GM10266 (cell line): ENCODE data around the gene PTPRD.

ENCODE experiments used
- DNase-seq: peaks from one replicate; pipeline ENCODE4 v3.0.0; 2012; ENCODE audit errors: extremely low spot score
- TF ChIP-seq, protein P1 (sequence below): IDR thresholded peaks from 2 replicates; pipeline ENCODE4 v1.5.1; 2012; ENCODE audit warnings: mild to moderate bottlenecking, low read depth; ENCODE audit not compliant: control insufficient read depth, insufficient read depth; ENCODE audit errors: missing control alignments

The PTPRD gene

DNA sequence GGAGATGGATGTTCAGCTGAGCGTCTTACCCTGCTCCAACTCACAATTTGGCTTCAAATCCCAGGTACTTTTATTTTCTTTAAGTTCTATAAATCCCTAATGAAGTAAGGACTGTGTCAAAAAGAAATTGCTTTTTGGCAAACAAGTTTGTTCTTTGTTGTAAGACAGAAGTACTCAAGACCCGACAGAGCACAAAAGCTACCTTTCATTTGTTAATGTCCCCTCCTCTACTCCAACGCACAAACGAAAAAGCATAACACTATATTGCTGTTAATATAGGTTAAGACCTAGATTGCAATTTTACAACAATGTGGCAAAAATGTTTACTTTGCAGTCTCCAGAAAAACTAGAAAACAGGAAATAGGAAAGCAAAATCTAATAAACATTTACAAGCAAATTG is 2217.8 kb downstream of the PTPRD start:
- DNase-seq, result no peak
- TF ChIP-seq, protein P1, sequence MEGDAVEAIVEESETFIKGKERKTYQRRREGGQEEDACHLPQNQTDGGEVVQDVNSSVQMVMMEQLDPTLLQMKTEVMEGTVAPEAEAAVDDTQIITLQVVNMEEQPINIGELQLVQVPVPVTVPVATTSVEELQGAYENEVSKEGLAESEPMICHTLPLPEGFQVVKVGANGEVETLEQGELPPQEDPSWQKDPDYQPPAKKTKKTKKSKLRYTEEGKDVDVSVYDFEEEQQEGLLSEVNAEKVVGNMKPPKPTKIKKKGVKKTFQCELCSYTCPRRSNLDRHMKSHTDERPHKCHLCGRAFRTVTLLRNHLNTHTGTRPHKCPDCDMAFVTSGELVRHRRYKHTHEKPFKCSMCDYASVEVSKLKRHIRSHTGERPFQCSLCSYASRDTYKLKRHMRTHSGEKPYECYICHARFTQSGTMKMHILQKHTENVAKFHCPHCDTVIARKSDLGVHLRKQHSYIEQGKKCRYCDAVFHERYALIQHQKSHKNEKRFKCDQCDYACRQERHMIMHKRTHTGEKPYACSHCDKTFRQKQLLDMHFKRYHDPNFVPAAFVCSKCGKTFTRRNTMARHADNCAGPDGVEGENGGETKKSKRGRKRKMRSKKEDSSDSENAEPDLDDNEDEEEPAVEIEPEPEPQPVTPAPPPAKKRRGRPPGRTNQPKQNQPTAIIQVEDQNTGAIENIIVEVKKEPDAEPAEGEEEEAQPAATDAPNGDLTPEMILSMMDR, result no peak

DNA sequence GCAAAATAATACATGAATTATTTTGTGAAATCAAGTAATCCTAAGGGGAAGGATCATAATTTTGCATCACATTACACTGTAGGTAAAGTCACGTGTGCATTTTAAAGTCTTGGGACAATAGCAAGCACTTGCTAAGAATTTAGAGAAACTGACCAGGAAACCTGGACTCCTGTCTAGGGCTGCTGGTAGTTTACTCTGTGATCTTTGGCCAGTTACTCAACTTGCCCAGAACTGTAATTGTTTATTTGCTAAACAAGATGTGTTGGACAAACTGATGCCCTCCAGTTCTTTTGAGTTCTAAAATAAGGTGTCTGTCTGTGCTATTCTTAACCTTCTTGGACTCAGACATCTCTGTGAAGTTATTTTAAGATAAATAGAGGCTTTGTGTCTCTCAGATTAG is 2218.5 kb downstream of the PTPRD start:
- TF ChIP-seq, protein P1, result no peak
- no peak for DNase-seq

DNA sequence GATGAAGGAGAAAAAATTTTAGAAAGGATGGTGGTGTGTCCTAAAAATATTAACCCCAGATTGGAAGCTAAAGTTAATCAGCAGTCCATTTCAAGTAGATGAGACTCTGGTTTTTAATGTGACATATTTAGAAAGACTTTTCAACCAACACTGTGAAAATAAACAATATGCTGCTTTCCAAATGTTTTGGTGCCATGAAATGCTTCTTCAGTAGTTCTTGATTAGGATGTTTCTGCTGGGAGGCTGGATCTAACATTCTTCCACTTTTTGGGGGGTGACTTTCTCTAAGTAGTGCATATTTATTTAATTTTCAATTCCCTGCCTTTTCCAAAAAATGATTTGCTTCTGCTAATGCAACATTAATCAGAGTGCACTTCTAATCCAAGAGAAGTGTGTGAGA is 2219.9 kb downstream of the PTPRD start:
- no peak for DNase-seq
- TF ChIP-seq, protein P1, result no peak

DNA sequence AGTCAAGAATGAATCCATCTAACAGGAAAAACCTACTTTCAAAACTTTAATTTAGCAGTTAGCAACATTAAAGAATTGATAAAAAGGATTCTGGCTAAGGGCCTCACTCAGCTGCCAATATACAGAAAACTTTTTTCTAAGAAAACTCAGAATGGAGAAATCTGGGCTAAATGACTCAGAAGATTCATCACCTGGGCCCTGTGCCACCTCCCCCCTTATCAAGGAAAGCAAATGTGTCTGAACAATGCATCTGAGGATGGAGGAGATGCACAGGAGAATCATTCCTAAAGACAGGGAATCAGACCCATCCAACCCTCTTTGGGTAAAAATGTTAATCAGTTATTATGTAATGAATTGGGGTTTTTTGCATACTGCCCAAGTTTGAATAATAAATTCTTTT is 2221.2 kb downstream of the PTPRD start:
- no peak for DNase-seq
- TF ChIP-seq, protein P1, result no peak

DNA sequence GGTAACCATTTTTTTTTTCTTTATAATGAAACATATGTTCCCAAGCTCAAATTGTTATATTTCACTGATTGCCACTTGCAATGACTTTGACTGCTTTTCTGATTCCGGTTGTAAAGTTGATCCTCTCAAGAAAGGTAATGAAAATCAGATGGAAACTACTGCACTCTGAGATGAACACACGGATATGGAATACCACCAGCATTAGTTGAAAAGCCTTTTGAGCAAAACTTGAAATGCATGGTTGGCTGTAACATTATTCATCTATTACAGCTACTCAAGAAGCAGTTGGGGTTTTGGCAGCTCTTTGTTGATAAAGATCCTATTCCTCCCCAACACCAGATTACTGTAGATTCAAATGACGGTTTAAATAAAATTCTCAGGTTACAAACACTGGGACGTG is 2221.7 kb downstream of the PTPRD start:
- TF ChIP-seq, protein P1, result no peak

DNA sequence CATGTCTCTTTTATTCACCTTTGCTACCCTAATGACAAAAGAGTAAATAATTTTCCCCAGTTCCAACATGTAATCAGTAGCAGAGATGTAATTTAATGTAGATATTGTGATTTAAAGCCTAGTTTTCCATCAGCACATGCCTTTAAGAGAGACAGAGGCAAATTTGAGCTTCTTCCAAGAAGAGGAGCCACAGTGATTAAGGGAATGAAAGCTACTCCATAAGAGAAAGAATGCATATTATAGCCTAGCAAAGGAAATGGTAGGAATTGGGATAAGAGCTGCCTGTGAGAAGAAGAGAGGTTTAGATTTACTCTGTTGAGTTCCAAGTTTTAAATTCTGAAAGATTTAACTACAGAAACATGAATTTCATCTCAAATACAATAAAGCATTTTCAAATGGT is 2222.2 kb downstream of the PTPRD start:
- DNase-seq, result no peak
- TF ChIP-seq, protein P1, result no peak

More for the DNA sequence above, 2221.7 kb downstream of the PTPRD start:
- no peak for DNase-seq

DNA sequence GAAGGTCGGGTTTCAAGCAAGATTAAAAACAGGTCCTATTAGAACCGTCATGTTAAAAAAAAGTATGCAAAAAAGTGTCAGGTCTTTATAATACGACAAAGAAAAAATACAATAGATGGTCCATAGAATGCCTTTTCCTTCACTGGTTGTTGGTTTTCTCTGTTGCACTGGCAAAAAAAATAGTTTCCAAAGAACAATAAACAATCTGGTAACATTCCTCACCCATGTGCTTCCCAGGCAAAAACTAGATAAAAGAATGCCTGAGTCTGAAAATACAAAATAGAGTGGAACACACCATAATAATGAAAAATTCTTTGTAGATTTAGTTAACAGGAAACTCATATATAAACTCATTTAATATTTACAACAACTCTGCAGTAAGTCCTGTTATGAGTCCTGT is 2223.3 kb downstream of the PTPRD start:
- TF ChIP-seq, protein P1, result no peak
- DNase-seq, result no peak

DNA sequence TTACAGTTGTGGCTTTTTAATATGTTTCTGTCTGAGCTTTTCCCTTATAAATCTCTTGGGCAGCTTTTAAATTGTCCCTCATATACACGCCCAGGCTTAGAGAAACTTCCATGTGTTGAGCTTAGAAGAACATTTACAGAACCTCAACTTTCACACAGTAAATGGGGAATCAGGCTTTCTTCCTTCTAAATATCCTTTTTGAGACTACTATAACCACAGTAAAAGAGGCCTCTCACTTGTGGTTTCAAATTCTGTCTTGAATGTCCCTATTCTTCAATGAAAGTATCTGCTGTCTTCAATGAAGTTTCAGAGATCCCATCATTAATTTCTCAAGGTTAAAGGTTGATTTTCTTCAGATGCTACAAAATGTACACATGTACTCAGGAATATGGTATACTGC is 2224.7 kb downstream of the PTPRD start:
- TF ChIP-seq, protein P1, result no peak
- DNase-seq, result no peak
